Measurements from ENCODE around the gene NPFF.
A peak's percentile ranks its signal among the peaks of the same experiment; 100 is the strongest.

Gene NPFF

GRCh38 chr12:53510181-53510812 is 3.0 kb upstream of the NPFF start:
- no peak for TF ChIP-seq CTCF (IDR thresholded peaks at IDR 0.05; ENCODE audit: low read depth, low read length)
- DNase-seq (ENCODE audit: extremely low read depth, low read depth) = no peak

DNA sequence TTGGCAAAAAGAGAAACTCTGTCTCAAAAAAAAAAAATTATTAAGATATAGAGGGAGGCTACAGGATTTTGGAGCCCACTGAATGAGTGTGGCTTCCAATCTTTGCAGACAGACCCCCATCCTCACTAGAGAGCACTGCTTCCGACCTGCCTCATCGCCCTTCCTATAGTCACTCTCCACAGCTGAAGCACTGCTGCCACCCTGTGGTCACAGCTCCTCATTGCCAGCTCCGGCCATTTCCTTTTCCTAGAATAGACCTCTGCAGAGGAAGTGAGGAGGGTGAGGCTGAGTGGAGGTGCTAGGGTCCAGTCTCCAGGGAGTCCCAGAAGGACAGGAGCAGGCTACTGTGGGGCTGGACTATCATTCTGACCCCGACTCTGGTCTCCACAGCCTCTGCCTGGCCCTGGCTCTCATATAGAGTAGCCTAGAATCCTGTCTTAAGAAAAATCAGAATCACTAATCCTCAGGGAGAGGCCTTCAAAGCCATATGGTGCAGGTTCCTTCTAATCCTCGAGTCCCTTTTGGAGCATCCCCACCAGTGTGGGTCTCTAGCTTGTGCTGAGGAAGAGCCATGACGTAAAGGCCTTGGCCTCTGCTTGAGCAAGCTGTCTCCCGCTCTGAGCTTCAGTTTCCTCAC is 1.4 kb upstream of the NPFF start:
- peak; percentile 91 for TF ChIP-seq CTCF (IDR thresholded peaks at IDR 0.05; ENCODE audit: low read depth, low read length)

DNA sequence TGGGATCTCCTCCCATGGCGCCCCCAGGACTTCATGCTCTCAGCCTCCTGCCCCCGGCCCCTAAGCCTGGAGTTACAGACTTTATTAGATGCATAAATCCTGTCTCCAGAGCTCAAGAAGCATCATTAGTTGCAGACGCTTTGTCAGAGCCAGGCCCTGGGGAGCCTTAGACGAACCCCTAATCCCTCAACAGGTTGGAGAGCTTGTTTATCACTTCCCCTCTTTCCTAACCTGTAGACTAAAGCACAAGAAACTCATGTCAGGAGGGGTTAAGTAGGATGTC is 260 bp upstream of the NPFF start:
- no peak for DNase-seq (ENCODE audit: extremely low read depth, low read depth)
- TF ChIP-seq CTCF (IDR thresholded peaks at IDR 0.05; ENCODE audit: low read depth, low read length) = no peak

More for the DNA sequence above, 1.4 kb upstream of the NPFF start:
- peak; percentile 36 for DNase-seq (ENCODE audit: extremely low read depth, low read depth)

GRCh38 chr12:53506450-53506785 is 866 bp downstream of the NPFF start:
- no peak for DNase-seq (ENCODE audit: extremely low read depth, low read depth)
- no peak for TF ChIP-seq CTCF (IDR thresholded peaks at IDR 0.05; ENCODE audit: low read depth, low read length)

- no peak for DNase-seq (ENCODE audit: extremely low read depth, low read depth)
These were observed 1.5 kb downstream of the NPFF start for GRCh38 chr12:53505555-53506449.

DNA sequence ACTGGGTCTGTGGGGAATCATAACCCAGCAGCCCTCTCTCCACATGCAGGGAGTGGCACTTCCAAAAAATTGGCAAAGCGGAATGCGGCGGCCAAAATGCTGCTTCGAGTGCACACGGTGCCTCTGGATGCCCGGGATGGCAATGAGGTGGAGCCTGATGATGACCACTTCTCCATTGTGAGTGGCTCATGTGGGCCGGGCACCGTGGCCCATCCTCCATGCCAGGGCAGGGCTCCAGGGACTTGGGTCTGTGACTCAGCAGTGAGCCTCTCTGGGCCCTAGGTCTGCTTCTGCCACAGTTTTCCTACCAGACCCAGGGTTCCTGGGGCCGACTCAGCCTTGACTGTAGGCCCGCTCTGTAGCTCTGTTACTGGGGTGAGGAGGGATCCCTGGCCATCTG is 2.2 kb downstream of the NPFF start:
- TF ChIP-seq CTCF (IDR thresholded peaks at IDR 0.05; ENCODE audit: low read depth, low read length) = no peak
- DNase-seq (ENCODE audit: extremely low read depth, low read depth) = no peak

More at GRCh38 chr12:53505555-53506449, 1.5 kb downstream of the NPFF start:
- TF ChIP-seq CTCF (IDR thresholded peaks at IDR 0.05; ENCODE audit: low read depth, low read length) = no peak

Data from AG09319 (cell line).